GM06990 (cell line): ENCODE data around the gene CD48.
A peak's percentile ranks its signal among the peaks of the same experiment; 100 is the strongest.

Experiments
- DNase-seq: peaks from one replicate; pipeline ENCODE4 v3.0.0-alpha.2; 2011; ENCODE audit not compliant: insufficient read length; ENCODE audit errors: extremely low read depth
- H3K27me3 ChIP-seq: replicated peaks from 2 replicates; pipeline ENCODE4 v1.6.0; 2011; ENCODE audit warnings: low read length; ENCODE audit not compliant: control insufficient read depth, insufficient read depth
- H3K36me3 ChIP-seq: 2 replicates; pipeline ENCODE4 v1.5.1; 2011; ENCODE audit warnings: low read length; ENCODE audit not compliant: control insufficient read depth, insufficient read depth
- H3K4me3 ChIP-seq: replicated peaks from 2 replicates; pipeline ENCODE4 v1.5.1; 2011; ENCODE audit warnings: low read depth, mild to moderate bottlenecking, control low read depth, low read length
- TF ChIP-seq, protein P1 (sequence below): IDR thresholded peaks from 2 replicates; pipeline ENCODE4 v1.5.1; 2011; ENCODE audit warnings: low read length, control low read depth, mild to moderate bottlenecking, inconsistent platforms; ENCODE audit not compliant: insufficient read depth, poor library complexity, severe bottlenecking

Gene CD48

DNA sequence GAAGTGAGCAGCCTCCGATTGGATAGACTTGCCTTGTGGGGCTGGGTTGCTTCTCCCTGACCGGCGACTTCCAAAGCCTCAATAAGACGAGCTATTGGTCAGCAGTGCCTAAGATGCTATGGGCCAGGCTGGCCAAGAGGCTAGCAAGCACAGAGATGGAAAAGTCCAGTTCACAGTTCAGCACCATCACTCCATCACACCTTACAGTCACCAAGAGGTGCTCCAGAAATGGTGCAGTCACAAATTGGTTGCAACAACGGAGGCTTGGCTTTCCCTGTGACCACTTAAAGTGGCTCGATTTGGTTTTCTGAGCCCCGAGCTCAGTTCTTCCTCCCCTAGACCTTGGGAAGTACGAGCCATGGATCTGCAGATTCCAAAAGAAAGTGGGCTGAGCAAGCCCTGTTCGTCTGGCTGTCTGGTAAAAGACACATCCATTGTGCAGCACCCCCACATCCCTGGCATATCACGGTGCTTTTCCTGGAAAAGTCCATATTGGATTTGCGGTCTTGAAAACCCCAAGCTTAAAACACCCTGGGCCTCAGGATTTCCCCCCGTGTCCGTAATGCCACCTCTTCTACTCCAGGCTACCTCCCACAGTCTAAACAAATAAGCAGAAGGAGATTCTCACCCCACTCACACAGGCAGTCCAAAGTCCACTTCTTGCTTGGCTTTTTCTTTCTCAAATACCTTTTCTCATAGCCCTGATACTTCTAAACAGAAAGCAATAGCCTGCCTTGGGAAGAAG, 66.1 kb downstream of the CD48 start:
- TF ChIP-seq, protein P1, sequence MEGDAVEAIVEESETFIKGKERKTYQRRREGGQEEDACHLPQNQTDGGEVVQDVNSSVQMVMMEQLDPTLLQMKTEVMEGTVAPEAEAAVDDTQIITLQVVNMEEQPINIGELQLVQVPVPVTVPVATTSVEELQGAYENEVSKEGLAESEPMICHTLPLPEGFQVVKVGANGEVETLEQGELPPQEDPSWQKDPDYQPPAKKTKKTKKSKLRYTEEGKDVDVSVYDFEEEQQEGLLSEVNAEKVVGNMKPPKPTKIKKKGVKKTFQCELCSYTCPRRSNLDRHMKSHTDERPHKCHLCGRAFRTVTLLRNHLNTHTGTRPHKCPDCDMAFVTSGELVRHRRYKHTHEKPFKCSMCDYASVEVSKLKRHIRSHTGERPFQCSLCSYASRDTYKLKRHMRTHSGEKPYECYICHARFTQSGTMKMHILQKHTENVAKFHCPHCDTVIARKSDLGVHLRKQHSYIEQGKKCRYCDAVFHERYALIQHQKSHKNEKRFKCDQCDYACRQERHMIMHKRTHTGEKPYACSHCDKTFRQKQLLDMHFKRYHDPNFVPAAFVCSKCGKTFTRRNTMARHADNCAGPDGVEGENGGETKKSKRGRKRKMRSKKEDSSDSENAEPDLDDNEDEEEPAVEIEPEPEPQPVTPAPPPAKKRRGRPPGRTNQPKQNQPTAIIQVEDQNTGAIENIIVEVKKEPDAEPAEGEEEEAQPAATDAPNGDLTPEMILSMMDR, result no peak
- H3K4me3 ChIP-seq, result peak overlapping the region; percentile 82
- H3K27me3 ChIP-seq, result no peaks in the 10 kb centered on the region
- no peak for DNase-seq
- H3K36me3 ChIP-seq, result no peaks in the 10 kb centered on the region; the same call in none of the 2 replicates

DNA sequence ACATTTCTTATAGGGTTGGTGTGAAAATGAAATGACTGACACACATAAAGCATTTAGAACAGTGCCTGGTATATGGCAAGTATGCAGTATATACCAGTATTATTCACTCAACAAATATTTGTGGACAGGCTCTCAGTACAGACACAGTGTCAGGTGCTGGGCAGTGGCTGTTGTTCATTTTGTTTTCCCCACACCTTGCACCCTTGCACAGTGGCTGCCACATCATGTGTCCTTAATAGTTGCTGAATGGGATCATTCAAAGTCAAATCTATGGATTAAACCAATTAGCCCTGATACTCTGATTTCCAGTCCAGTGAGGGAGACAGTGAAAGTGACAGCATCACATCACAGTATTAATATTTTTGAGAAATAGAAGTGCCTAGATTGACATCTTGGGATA, 67.2 kb downstream of the CD48 start:
- Histone ChIP-seq H3K4me3 (peak overlapping the region; percentile 82), H3K27me3 (no peaks in the 10 kb centered on the region), H3K36me3 (no peaks in the 10 kb centered on the region; the same call in none of the 2 replicates)
- TF ChIP-seq, protein P1, result no peak
- DNase-seq, result no peak

DNA sequence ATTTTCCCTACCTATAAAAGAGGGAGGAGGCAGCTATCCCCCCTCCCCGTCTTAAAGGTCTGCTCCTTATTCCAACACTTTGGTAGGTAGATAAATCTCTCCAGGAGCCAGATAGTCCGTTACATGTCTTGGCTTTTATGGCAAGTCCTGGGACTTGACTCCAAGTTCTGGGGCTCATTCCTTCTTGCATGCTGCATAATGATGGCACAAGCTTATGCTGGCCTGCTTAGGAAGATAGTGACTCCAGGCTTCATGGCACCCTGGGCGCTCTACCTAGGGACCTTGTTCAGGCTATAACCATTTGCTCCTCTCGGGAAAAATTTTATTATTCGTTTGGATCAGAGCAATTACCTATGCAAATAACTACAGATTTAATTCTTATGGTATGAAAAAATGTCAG, 68.5 kb downstream of the CD48 start:
- peak overlapping the region; percentile 82 for H3K4me3 ChIP-seq
- no peaks in the 10 kb centered on the region for H3K27me3 ChIP-seq
- TF ChIP-seq, protein P1, result no peak
- DNase-seq, result no peak
- H3K36me3 ChIP-seq, result no peaks in the 10 kb centered on the region; the same call in none of the 2 replicates

DNA sequence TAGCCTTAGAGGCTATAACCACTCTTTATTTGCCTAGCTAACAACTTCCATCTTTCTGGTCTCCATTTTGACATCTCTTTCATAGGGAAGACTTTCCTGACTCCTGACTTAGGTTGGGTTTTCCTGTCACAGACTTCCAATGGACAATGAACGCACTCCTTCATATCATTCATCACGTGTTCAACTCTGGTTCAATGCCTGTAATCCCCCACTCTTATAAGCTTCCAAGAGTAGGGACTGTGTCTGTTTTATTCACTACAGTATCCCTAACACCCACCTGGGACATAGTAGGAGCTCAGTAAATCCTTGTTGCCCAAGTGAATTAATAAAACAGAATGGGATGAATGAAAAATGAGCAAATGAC, 69.4 kb downstream of the CD48 start:
- Histone ChIP-seq H3K27me3 (no peaks in the 10 kb centered on the region), H3K36me3 (peaks cover 2% of the 10 kb centered on the region), H3K4me3 (peak overlapping the region; percentile 82)
- no peak for DNase-seq
- TF ChIP-seq, protein P1, result no peak

DNA sequence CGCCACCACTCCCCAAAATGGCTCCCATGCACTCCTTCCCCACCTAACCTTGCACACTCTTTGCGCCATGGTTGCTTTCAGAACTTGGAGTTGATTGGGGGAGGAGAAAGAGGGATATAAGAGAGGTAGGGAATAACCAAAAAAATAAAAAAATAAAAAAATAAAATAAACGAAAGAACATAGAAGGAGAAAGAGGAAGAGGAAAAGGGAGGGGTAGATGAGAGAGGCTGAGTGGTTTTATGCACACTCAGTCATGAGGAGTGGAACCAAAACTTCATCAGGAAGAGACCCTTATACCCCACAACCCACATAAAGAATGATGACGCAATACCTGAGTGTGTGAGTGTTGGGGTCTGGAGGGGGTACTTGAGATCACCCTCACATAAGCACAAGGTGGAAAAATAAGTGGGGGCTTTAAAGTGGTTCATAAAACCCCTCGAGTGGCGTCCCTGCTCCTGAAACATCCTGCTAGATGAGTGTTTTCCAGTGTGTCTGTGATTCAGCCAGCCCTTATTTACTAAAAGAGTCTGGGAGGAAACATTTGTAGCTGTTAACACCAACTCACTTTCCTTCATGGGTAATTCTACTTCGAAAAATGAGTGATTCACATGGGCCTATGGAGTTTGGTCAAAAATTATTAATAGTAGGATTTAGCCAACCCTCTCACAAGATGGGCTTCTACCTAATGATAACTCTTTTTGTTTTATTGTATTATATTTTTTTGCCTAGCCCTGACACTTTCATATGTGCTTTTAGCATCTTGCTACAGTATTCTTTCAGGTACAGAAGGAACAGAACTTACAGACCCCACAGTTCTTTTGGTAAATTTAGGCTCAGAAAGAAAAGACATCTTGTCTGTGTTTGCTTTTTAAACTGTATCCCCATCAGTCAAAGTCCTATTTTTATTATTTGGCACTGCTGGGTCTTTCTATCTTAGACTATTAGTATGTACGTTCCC, 70.0 kb downstream of the CD48 start:
- H3K27me3 ChIP-seq, result no peaks in the 10 kb centered on the region

More for the DNA sequence above, 70.0 kb downstream of the CD48 start:
- Histone ChIP-seq H3K4me3 (peak overlapping the region; percentile 82), H3K36me3 (peaks cover 7% of the 10 kb centered on the region)
- TF ChIP-seq, protein P1, result no peak
- DNase-seq, result no peak
